Large intestine (tissue), 3 donors: ENCODE results near the gene PAEP. TPM values are rescaled to one million over a fixed set of nuclear protein-coding genes. Genes with fewer than 3 reads are reported as not detected.

Source experiments
- DNase-seq, 2 donors: peaks; one replicate each; pipeline versions ENCODE4 v3.0.0 to v3.0.0-alpha.2; 2013
- H3K27ac ChIP-seq: one replicate; pipeline ENCODE4 v1.5.1; 2013; ENCODE audit warnings: low read length
- H3K27me3 ChIP-seq: 2 replicates; pipeline ENCODE4 v1.6.1; 2013; ENCODE audit warnings: low read length; ENCODE audit not compliant: control insufficient read depth, insufficient read depth
- H3K36me3 ChIP-seq: 2 replicates; pipeline ENCODE4 v1.6.1; 2013; ENCODE audit warnings: low read length; ENCODE audit not compliant: control insufficient read depth, insufficient read depth
- H3K4me1 ChIP-seq: one replicate; pipeline ENCODE4 v1.6.1; 2013; ENCODE audit warnings: low read length; ENCODE audit not compliant: control insufficient read depth, insufficient read depth
- H3K4me3 ChIP-seq: one replicate; pipeline ENCODE4 v1.5.1; 2013; ENCODE audit warnings: low read length
- H3K9me3 ChIP-seq: one replicate; pipeline ENCODE4 v1.6.1; 2013; ENCODE audit warnings: mild to moderate bottlenecking, low read depth, low read length, moderate library complexity; ENCODE audit not compliant: control insufficient read depth
- WGBS: methylation state at CpG from one replicate; pipeline ENCODE4 v1.1.5; 2013; ENCODE audit warnings: low lambda C conversion rate; ENCODE audit not compliant: insufficient coverage; 5-methylcytosine and 5-hydroxymethylcytosine counted together
- polyA plus RNA-seq: library from polyadenylated mRNA; unstranded; fragments of 120-200 nt; gene quantifications from one replicate; pipeline ENCODE4 v1.2.1, GENCODE V29; 2013

Gene PAEP
- polyA plus RNA-seq, 1 donor = 0.09 TPM

- no peak overlapping the region for H3K27ac ChIP-seq
- WGBS = 100% methylated on average over 2 of the region's 10 CpGs
- no peaks in the 10 kb centered on the region for H3K27me3 ChIP-seq
- no peak overlapping the region for H3K4me3 ChIP-seq
- no peak for DNase-seq
- peaks cover 6% of the 10 kb centered on the region for H3K9me3 ChIP-seq
- H3K36me3 ChIP-seq = no peaks in the 10 kb centered on the region
- no peaks in the 10 kb centered on the region for H3K4me1 ChIP-seq
These were observed 5.0 kb downstream of the PAEP start for GRCh38 chr9:135566552-135566951.

- H3K9me3 ChIP-seq = no peaks in the 10 kb centered on the region
- H3K27me3 ChIP-seq = no peaks in the 10 kb centered on the region
- no peak overlapping the region for H3K4me3 ChIP-seq
- no peaks in the 10 kb centered on the region for H3K4me1 ChIP-seq
- H3K27ac ChIP-seq = no peak overlapping the region
- WGBS = no CpG with 5 or more reads among the region's 9 CpGs
- no peak for DNase-seq
- H3K36me3 ChIP-seq = no peaks in the 10 kb centered on the region
These were observed 5.8 kb downstream of the PAEP start for GRCh38 chr9:135567311-135567710.

DNA sequence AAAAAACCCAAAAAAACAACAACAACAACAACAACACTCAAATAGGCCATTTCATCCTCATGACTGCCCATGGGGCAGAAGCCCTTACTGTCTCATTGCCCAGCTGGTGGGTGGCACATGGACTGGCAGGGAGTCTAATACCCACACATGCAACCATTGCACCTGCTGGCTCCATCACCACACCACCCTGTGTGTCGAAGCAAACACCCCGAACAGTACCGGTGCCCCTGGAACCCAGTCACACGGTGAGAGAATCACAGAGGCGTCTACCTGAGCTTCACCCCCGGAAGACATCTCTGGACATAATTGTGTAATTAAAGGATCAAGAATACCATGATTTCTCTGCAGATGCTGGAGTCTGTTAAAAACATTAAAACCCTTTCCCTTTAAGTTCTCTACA, 6.5 kb downstream of the PAEP start:
- Histone ChIP-seq H3K9me3 (no peaks in the 10 kb centered on the region), H3K27me3 (no peaks in the 10 kb centered on the region), H3K36me3 (no peaks in the 10 kb centered on the region), H3K4me1 (no peaks in the 10 kb centered on the region), H3K4me3 (no peak overlapping the region), H3K27ac (no peak overlapping the region)
- no peak for DNase-seq
- WGBS = no CpG with 5 or more reads among the region's 6 CpGs

- Histone ChIP-seq H3K4me3 (no peak overlapping the region), H3K36me3 (no peaks in the 10 kb centered on the region), H3K9me3 (no peaks in the 10 kb centered on the region), H3K4me1 (no peaks in the 10 kb centered on the region), H3K27ac (no peak overlapping the region), H3K27me3 (no peaks in the 10 kb centered on the region)
- no peak for DNase-seq
- no CpG with 5 or more reads among the region's 3 CpGs for WGBS
These were observed 8.9 kb downstream of the PAEP start for GRCh38 chr9:135570456-135570855.

GRCh38 chr9:135572233-135572632, 10.7 kb downstream of the PAEP start:
- H3K9me3 ChIP-seq = no peaks in the 10 kb centered on the region
- no peaks in the 10 kb centered on the region for H3K4me1 ChIP-seq
- no peaks in the 10 kb centered on the region for H3K36me3 ChIP-seq
- no peak overlapping the region for H3K4me3 ChIP-seq
- H3K27ac ChIP-seq = no peak overlapping the region
- no peak for DNase-seq
- WGBS = 91% methylated on average over 1 of the region's 2 CpGs
- no peaks in the 10 kb centered on the region for H3K27me3 ChIP-seq

DNA sequence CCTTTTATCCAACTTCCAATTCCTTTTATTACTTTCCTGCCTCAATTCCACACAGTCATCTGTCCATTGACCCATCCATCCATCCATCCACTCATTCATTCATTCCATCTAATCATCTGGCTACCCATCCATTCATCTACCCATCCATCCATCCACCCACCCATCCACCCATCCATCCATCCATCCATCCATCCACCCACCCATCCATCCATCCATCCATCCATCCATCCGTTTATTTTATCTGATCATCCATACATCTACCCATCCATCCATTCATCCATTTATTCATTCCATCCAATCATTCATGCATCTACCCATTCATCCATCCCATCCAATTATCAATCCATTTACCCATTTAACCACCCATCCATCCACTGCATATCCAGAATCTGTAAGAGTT, 11.6 kb downstream of the PAEP start:
- H3K27ac ChIP-seq = no peak overlapping the region
- no peaks in the 10 kb centered on the region for H3K27me3 ChIP-seq
- H3K9me3 ChIP-seq = no peaks in the 10 kb centered on the region
- no peak overlapping the region for H3K4me3 ChIP-seq
- no peaks in the 10 kb centered on the region for H3K4me1 ChIP-seq
- DNase-seq = no peak
- 92% methylated on average over 1 of the region's 1 CpG for WGBS
- no peaks in the 10 kb centered on the region for H3K36me3 ChIP-seq

DNA sequence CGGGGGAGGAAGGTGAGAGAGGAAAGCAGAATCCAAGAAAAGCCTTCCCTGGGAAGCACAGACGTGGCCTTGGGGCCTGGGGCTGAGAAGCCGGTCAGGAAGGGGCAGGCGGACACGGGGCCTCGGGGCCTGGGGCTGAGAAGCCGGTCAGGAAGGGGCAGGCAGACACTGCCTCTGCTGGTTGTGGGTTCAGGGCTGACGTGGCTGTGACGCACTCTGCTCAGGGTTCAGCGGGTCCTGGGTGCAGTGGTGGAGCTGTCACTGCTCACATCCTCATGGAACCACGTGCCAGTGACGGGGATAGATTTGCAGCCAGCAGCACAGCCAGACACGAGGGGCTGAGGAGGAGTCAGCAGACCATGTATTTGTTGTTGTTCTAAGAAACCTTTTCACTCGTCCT, 12.8 kb downstream of the PAEP start:
- Histone ChIP-seq H3K4me1 (no peaks in the 10 kb centered on the region), H3K9me3 (no peaks in the 10 kb centered on the region), H3K27me3 (no peaks in the 10 kb centered on the region), H3K4me3 (no peak overlapping the region), H3K27ac (no peak overlapping the region), H3K36me3 (no peaks in the 10 kb centered on the region)
- WGBS = 83% methylated on average over 1 of the region's 14 CpGs
- DNase-seq = no peak

DNA sequence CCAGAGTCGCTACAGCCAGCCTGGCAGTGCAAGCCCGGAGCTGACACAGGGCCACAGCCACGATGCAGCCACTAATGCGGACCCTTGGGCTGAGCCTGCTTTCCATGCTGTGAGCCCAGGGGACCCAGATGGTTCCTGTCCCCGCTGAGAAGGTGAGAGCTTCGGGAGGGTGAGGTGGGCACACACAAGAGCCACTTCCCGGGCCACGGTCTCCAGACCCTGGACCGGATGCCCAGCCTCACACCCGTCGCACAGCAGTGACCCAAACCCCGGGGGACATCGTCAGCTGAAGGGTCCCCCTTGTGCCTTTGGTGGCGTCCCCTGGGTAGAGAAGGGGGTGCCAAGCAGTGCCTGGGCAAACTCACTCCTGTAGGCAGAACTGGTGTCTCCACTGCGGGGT, 13.4 kb downstream of the PAEP start:
- H3K4me1 ChIP-seq = no peaks in the 10 kb centered on the region
- no peak for DNase-seq
- no peaks in the 10 kb centered on the region for H3K27me3 ChIP-seq
- WGBS = no CpG with 5 or more reads among the region's 15 CpGs
- H3K4me3 ChIP-seq = no peak overlapping the region
- H3K27ac ChIP-seq = no peak overlapping the region
- H3K9me3 ChIP-seq = no peaks in the 10 kb centered on the region
- no peaks in the 10 kb centered on the region for H3K36me3 ChIP-seq

DNA sequence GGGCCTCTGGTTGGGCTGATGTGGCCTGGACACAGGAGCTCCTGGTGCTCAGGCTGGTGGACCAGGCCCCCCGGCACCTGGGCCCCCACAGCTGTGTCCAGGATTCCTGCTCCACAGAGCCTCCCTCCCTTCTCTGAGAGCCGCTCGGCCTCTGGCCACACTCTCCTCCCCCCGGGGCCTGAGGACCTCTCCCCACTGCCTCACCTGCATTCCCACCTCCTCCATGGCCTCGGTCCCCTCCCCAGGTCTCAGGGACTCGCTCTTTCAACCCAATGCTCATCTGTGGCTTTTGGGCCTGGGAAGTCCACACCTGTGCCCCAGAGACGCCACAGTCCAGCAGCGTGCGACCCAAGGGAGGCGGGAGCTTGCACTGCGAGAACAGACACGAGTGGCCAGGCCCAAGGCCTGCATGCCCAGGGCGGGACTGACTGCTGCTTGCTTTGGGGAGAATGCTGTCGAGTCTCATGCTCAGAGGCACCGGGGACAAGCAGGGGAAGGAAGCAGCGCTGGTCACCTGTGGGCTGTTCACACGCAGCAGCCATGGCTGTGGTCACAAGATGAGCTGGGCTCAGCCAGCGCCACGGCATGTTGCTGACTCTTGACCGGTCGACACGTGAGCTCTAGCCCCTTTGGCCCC, 14.6 kb downstream of the PAEP start:
- no CpG with 5 or more reads among the region's 22 CpGs for WGBS
- Histone ChIP-seq H3K4me3 (no peak overlapping the region), H3K36me3 (no peaks in the 10 kb centered on the region), H3K4me1 (no peaks in the 10 kb centered on the region), H3K9me3 (no peaks in the 10 kb centered on the region), H3K27ac (no peak overlapping the region), H3K27me3 (no peaks in the 10 kb centered on the region)
- no peak for DNase-seq

DNA sequence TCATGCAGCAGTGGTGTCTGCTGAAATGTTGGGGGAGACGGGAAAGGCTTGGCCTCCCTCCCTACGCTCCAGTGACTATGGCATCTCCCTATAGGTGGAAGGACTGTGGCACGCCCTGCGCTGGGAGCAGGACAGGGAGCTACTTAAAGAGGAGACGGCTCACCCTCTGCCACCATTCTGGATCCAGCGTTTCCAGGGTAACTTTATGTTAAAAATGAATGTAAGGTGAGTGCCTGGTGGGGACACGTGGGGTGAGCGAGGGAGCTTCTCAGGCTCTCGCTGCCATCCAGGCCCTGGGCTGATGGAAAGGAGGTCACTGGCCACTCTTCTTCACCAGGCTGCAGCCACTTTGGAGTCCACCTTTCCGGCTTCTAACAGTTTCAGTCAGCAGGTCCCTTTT, 15.7 kb downstream of the PAEP start:
- no CpG with 5 or more reads among the region's 10 CpGs for WGBS
- Histone ChIP-seq H3K9me3 (no peaks in the 10 kb centered on the region), H3K36me3 (no peaks in the 10 kb centered on the region)

DNA sequence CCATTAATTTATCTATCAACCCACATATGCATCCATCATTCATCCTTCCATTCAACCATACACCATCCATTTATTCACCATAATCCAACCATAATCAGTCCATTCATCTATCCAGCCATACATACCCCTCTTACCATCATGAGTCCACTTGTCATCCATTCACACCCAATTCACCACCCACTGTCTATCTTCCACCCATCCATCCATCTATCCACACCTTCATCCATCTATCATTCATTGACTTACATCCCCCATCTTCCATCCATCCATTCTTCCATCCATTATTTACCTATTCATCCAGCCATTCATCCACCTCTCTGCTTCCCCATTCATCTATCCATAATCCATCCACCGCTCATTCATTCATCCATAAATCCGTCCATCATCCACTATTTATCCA, 17.8 kb downstream of the PAEP start:
- Histone ChIP-seq H3K27me3 (no peaks in the 10 kb centered on the region), H3K9me3 (no peaks in the 10 kb centered on the region), H3K27ac (no peak overlapping the region), H3K4me3 (no peak overlapping the region), H3K36me3 (no peaks in the 10 kb centered on the region), H3K4me1 (no peaks in the 10 kb centered on the region)
- no peak for DNase-seq
- WGBS = 50% methylated on average over 2 of the region's 2 CpGs

More for the DNA sequence above, 15.7 kb downstream of the PAEP start:
- H3K4me3 ChIP-seq = no peak overlapping the region
- no peak for DNase-seq
- no peak overlapping the region for H3K27ac ChIP-seq
- H3K4me1 ChIP-seq = no peaks in the 10 kb centered on the region
- H3K27me3 ChIP-seq = no peaks in the 10 kb centered on the region
